Neural cell (in vitro differentiated cells): ENCODE data around the gene RIF1. TPM values are rescaled to one million over a fixed set of nuclear protein-coding genes. Genes with fewer than 3 reads are reported as not detected.

Experiments used
- H2AFZ ChIP-seq: fragments of 200-600, 300-800 bp; sonication (generic), shearing (Covaris generic); 2 replicates; pipeline ENCODE4 v1.6.0; 2014; ENCODE audit warnings: low read depth, mild to moderate bottlenecking, antibody characterized with exemption, low read length, moderate library complexity
- H3F3A ChIP-seq: fragments of 200-600 bp; shearing (Covaris generic); 2 replicates; pipeline ENCODE4 v1.6.1; 2016; ENCODE audit warnings: mild to moderate bottlenecking, moderate library complexity, mixed read lengths, antibody characterized with exemption, low read length; ENCODE audit not compliant: insufficient read depth, poor library complexity, severe bottlenecking
- H3K27ac ChIP-seq: fragments of 200-600, 300-800 bp; sonication (generic), shearing (Covaris generic); 2 replicates; pipeline ENCODE4 v1.5.1; 2014; ENCODE audit warnings: mild to moderate bottlenecking, low read length, moderate library complexity
- H3K27me3 ChIP-seq: fragments of 300-800, 200-600 bp; sonication (generic), shearing (Covaris generic); 2 replicates; pipeline ENCODE4 v1.6.0; 2014; ENCODE audit warnings: mild to moderate bottlenecking, low read depth, low read length, moderate library complexity; ENCODE audit not compliant: insufficient read depth
- H3K36me3 ChIP-seq: fragments of 300-800, 200-600 bp; sonication (generic), shearing (Covaris generic); 2 replicates; pipeline ENCODE4 v1.5.1; 2014; ENCODE audit warnings: mild to moderate bottlenecking, antibody characterized with exemption, low read length, moderate library complexity; ENCODE audit not compliant: insufficient read depth
- H3K4me2 ChIP-seq: fragments of 300-800, 200-600 bp; sonication (generic), shearing (Covaris generic); 2 replicates; pipeline ENCODE4 v1.6.0; 2014; ENCODE audit warnings: mild to moderate bottlenecking, low read length
- H3K4me3 ChIP-seq: fragments of 300-800, 200-600 bp; sonication (generic), shearing (Covaris generic); 2 replicates; pipeline ENCODE4 v1.5.1; 2014; ENCODE audit warnings: mild to moderate bottlenecking, low read length, moderate library complexity
- H3K79me2 ChIP-seq: fragments of 200-600 bp; shearing (Covaris generic); replicated peaks from 2 replicates; pipeline ENCODE4 v1.6.0; 2014; ENCODE audit warnings: mild to moderate bottlenecking, low read length, moderate library complexity; ENCODE audit not compliant: insufficient read depth
- H3K9ac ChIP-seq: fragments of 300-800, 200-600 bp; sonication (generic), shearing (Covaris generic); 2 replicates; pipeline ENCODE4 v1.6.1; 2016; ENCODE audit warnings: mild to moderate bottlenecking, low read length, mixed read lengths
- H3K9me2 ChIP-seq: fragments of 200-600 bp; shearing (Covaris generic); 2 replicates; pipeline ENCODE4 v1.6.1; 2016; ENCODE audit warnings: mild to moderate bottlenecking, low read length, mixed read lengths; ENCODE audit not compliant: insufficient read depth
- H3K9me3 ChIP-seq: fragments of 200-600, 300-800 bp; sonication (generic), shearing (Covaris generic); 2 replicates; pipeline ENCODE4 v1.6.1; 2016; ENCODE audit warnings: mild to moderate bottlenecking, mixed run types, low read length, moderate library complexity, mixed read lengths
- H4K20me1 ChIP-seq: fragments of 200-600 bp; shearing (Covaris generic); 2 replicates; pipeline ENCODE4 v1.6.1; 2016; ENCODE audit warnings: mild to moderate bottlenecking, mixed run types; ENCODE audit not compliant: insufficient read depth
- CTCF ChIP-seq: fragments of 450-650 bp; IDR thresholded peaks from 2 replicates; pipeline ENCODE4 v1.5.1; 2014; ENCODE audit warnings: antibody characterized with exemption, mild to moderate bottlenecking, moderate library complexity; ENCODE audit not compliant: poor library complexity, severe bottlenecking
- EP300 ChIP-seq: fragments of 450-650 bp; conservative IDR thresholded peaks from 2 replicates; pipeline ENCODE4 v1.6.1; 2014; ENCODE audit warnings: antibody characterized with exemption, mild to moderate bottlenecking, moderate library complexity; ENCODE audit not compliant: poor library complexity, severe bottlenecking
- EZH2 ChIP-seq: fragments of 200-600, 300-800 bp; shearing (Covaris generic), sonication (generic); IDR thresholded peaks from 2 replicates; pipeline ENCODE4 v1.6.1; 2014; ENCODE audit warnings: antibody characterized with exemption, low read length, borderline replicate concordance, mild to moderate bottlenecking; ENCODE audit not compliant: insufficient read depth, poor library complexity, severe bottlenecking
- MXI1 ChIP-seq: fragments of 450-650 bp; conservative IDR thresholded peaks from 2 replicates; pipeline ENCODE4 v1.6.1; 2014; ENCODE audit warnings: antibody characterized with exemption, mild to moderate bottlenecking; ENCODE audit not compliant: poor library complexity, severe bottlenecking
- POLR2AphosphoS5 ChIP-seq: IDR thresholded peaks from 2 replicates; pipeline ENCODE4 v1.6.1; 2012
- RAD21 ChIP-seq: fragments of 450-650 bp; conservative IDR thresholded peaks from 2 replicates; pipeline ENCODE4 v1.6.1; 2014; ENCODE audit warnings: antibody characterized with exemption, mild to moderate bottlenecking, moderate library complexity
- REST ChIP-seq: IDR thresholded peaks from 2 replicates; pipeline ENCODE4 v1.6.1; 2012; ENCODE audit warnings: borderline replicate concordance
- SMC3 ChIP-seq: fragments of 450-650 bp; conservative IDR thresholded peaks from 2 replicates; pipeline ENCODE4 v1.6.1; 2014; ENCODE audit warnings: antibody characterized with exemption, mild to moderate bottlenecking, moderate library complexity; ENCODE audit not compliant: poor library complexity
- TAF1 ChIP-seq: IDR thresholded peaks from 2 replicates; pipeline ENCODE4 v1.6.1; 2012; ENCODE audit warnings: low read depth
- polyA plus RNA-seq: library from polyadenylated mRNA; depleted of rRNA; stranded (reverse); fragments of >200 nt; gene quantifications from 2 replicates; pipeline ENCODE4 v1.2.3, GENCODE V29; 2014

Gene RIF1
- polyA plus RNA-seq, 1 donor from 2014 or later: 17.2 TPM

- TF ChIP-seq RAD21 (no peak), SMC3 (no peak), EP300 (no peak), POLR2AphosphoS5 (no peak)
- Histone ChIP-seq H3K79me2 (no peaks in the 10 kb centered on the region), H3K36me3 (peaks cover 37% of the 10 kb centered on the region), H3K9me2 (no peaks in the 10 kb centered on the region), H3K9me3 (no peaks in the 10 kb centered on the region), H3K27ac (no peak overlapping the region), H3K27me3 (no peaks in the 10 kb centered on the region), H3K4me3 (no peak overlapping the region), H3K9ac (no peak overlapping the region), H4K20me1 (no peaks in the 10 kb centered on the region), H2AFZ (no peak overlapping the region), H3F3A (no peaks in the 10 kb centered on the region), H3K4me2 (no peak overlapping the region)
These were observed 56.1 kb downstream of the RIF1 start for GRCh38 chr2:151465771-151466170.

GRCh38 chr2:151470556-151470955 lies 60.9 kb downstream of the RIF1 start:
- Histone ChIP-seq H3K4me2 (no peak overlapping the region), H4K20me1 (no peaks in the 10 kb centered on the region), H3K36me3 (peaks cover 38% of the 10 kb centered on the region), H3K9me2 (no peaks in the 10 kb centered on the region), H3K79me2 (no peaks in the 10 kb centered on the region), H3F3A (no peaks in the 10 kb centered on the region), H3K27me3 (no peaks in the 10 kb centered on the region), H3K27ac (no peak overlapping the region), H3K9me3 (no peaks in the 10 kb centered on the region), H2AFZ (no peak overlapping the region), H3K4me3 (no peak overlapping the region), H3K9ac (no peak overlapping the region)
- no peak for TF ChIP-seq REST
- TF ChIP-seq EP300: no peak
- TF ChIP-seq POLR2AphosphoS5: no peak
- no peak for TF ChIP-seq CTCF
- TF ChIP-seq MXI1: no peak
- no peak for TF ChIP-seq EZH2
- TF ChIP-seq SMC3: no peak
- TF ChIP-seq RAD21: no peak
- TF ChIP-seq TAF1: no peak

GRCh38 chr2:151472966-151473365 lies 63.3 kb downstream of the RIF1 start:
- Histone ChIP-seq H3K27ac (no peak overlapping the region), H2AFZ (no peak overlapping the region), H3K79me2 (no peaks in the 10 kb centered on the region), H3K9me2 (no peaks in the 10 kb centered on the region), H4K20me1 (no peaks in the 10 kb centered on the region), H3F3A (no peaks in the 10 kb centered on the region), H3K36me3 (peaks cover 31% of the 10 kb centered on the region), H3K4me2 (no peak overlapping the region), H3K9me3 (no peaks in the 10 kb centered on the region), H3K9ac (no peak overlapping the region), H3K27me3 (no peaks in the 10 kb centered on the region), H3K4me3 (no peak overlapping the region)
- TF ChIP-seq EZH2: no peak
- TF ChIP-seq SMC3: no peak
- TF ChIP-seq CTCF: no peak
- no peak for TF ChIP-seq POLR2AphosphoS5
- no peak for TF ChIP-seq MXI1
- TF ChIP-seq TAF1: no peak
- TF ChIP-seq REST: no peak
- no peak for TF ChIP-seq EP300
- TF ChIP-seq RAD21: no peak
